SKM-1 treated with dmso at 0.1 percent for 144 hours (cell line): ENCODE data around the gene CEACAM18.
A peak's percentile ranks its signal among the peaks of the same experiment; 100 is the strongest.
"Not testable (repeated sequence)": the region's sequence is repeated elsewhere in the genome, so short reads cannot be mapped to it uniquely, and the experiment has no call there.

Experiments used
- DNase-seq: peaks from one replicate; lab custom pipeline; 2025; ENCODE audit not compliant: unreplicated experiment; lab: John Stamatoyannopoulos, UW

CEACAM18 gene

GRCh38 chr19:51478381-51479234, at the start of gene CEACAM18:
Gene CEACAM18 (plus strand): TSS chr19:51478539.
- no peak for DNase-seq

DNA sequence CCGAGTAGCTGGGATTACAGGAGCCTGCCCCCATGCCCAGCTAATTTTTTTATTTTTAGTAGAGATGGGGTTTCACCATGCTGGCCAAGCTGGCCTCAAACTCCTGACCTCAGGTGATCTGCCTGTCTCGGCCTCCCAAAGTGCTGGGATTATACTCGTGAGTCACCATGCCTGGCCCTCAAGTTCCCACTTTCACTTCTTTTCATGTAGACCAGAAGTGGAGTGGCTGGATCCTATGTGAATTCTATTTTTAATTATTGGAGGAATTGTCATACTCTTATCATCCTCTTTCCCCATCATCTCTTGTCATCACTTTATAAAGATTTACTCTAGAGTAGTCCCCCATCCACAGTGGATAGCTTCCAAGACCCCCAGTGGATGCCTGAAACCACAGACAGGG, 48.1 kb upstream of the CEACAM18 start:
- no peak for DNase-seq

GRCh38 chr19:51431124-51431523, 47.2 kb upstream of the CEACAM18 start:
- peak; percentile 50 for DNase-seq

DNA sequence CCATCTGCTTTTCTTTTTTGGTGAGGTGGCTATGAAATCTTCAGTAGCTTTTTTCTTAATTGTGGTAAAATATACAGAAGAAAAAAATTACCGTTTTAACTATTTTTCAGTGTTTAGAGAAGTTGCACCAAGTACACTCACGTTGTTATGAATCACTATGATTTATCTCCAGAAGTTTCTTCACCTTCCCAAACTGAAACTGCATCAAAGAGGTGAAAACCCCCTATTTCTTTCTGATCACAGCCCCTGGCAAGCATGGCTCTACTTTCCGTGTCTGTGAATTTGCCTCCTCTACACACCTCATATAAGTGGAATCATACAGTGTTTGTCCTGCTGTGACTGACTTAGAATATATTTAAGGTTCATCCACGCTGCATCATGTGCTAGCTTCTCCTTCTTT, 45.3 kb upstream of the CEACAM18 start:
- no peak for DNase-seq

DNA sequence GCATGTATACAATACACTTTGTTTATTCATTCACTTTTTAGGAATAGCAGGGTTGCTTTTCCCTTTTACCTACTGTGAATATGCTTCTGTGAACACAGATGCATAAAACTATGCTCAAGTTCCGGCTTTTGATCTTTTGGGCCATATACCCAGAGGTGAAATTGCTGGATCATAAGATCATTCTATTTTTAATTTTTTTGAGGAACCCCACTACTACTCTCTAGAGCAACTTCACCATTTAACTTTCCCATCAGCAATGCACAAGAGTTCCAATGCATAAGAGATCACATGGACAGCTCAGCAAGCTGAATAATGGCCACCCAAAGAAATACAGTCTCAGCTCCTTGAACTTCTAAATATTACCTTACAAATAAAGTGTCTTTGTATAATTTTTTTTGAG, 43.9 kb upstream of the CEACAM18 start:
- no peak for DNase-seq

DNA sequence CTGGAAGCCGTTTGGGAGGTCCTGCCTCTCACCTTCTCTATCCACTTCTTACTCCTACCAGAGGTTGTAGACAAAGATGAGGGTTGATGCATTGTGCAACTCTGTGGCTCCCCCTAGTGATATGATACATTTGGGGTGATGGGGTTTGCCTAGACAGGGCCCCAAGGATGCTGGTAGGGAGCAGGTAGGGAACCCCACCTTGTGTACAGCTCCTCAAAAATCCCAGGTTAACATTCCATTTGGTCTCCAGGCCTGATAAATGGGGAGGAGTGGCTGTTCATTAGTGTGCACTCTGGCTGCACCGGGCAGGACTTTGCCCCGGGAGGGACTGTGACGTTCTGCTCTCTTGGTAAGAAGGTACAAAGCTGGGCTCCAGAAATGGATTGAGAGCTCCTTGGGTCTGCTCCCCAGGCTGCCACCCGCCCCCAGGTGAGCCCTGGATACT, 39.3 kb upstream of the CEACAM18 start:
- no peak for DNase-seq

GRCh38 chr19:51440052-51440451, 38.3 kb upstream of the CEACAM18 start:
- DNase-seq: no peak

GRCh38 chr19:51440846-51441409, 37.4 kb upstream of the CEACAM18 start:
- DNase-seq: no peak

GRCh38 chr19:51441410-51442390, 36.6 kb upstream of the CEACAM18 start:
- peak; percentile 14 for DNase-seq

DNA sequence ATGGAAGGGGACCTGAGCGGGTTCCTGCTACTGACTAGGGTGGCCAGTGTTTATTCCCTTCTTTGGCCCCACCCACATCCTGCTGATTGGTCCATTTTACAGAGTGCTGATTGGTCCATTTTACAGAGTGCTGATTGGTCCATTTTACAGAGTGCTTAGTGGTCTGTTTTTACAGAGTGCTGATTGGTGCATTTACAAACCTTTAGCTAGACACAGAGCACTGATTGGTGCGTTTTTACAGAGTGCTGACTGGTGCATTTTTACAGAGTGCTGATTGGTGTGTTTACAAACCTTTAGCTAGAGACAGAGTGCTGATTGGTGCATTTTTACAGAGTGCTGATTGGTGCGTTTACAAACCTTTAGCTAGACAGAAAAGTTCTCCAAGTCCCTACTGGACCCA, 30.8 kb upstream of the CEACAM18 start:
- DNase-seq: not testable (repeated sequence)

GRCh38 chr19:51448011-51448410, 30.3 kb upstream of the CEACAM18 start:
- DNase-seq: no peak

DNA sequence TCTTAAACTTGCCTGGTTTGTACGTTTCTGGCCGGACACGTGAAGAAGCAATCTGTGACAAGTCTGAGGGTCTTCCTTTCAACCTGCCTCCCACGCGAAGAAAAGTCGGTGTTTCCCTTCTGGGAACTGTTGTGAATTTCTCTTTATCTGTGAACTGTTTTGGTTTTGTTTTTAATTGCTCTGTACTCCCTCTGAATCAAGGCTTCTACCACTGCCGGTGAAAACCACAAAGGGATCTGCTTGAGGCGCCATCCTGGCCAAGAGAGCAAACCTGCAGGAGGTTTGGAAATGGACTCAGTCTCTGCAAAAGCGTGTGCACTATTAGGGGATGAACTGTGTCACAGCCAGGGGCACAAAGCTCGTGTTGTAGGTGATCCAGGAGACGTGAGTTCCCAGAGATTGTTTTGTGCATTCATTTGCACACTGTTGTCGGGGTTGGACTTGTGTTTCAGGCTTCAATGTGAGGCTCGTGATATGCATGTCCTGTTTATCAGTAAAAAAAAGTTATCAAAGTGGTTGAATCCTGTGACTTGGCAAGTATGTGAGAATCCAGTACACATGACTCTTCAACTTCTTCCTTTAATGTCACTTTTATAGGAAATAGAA, 29.8 kb upstream of the CEACAM18 start:
- no peak for DNase-seq

DNA sequence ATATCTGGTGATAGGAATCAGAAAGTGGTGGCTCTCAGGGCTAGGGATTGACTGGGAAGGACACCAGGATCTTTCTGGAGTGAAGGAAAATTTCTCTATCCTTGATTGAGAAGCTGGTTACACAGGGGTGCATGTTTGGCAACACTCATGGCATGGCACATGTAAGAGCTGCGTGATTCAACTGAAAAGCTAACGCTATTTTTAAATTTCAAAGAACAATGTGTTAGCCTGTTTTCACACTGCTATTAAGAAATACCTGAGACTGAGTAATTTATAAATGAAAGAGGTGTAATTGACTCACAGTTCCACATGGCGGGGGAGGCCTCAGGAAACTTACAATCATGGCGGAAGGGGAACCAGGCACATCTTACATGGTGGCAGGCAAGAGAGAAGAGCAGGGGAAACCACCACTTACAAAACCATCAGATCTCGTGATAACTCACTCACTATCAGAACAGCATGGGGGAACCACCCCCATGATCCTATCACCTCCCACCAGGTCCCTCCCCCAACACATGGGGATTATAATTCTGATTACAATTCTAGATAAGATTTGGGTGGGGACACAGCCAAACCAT, 27.5 kb upstream of the CEACAM18 start:
- DNase-seq: no peak

DNA sequence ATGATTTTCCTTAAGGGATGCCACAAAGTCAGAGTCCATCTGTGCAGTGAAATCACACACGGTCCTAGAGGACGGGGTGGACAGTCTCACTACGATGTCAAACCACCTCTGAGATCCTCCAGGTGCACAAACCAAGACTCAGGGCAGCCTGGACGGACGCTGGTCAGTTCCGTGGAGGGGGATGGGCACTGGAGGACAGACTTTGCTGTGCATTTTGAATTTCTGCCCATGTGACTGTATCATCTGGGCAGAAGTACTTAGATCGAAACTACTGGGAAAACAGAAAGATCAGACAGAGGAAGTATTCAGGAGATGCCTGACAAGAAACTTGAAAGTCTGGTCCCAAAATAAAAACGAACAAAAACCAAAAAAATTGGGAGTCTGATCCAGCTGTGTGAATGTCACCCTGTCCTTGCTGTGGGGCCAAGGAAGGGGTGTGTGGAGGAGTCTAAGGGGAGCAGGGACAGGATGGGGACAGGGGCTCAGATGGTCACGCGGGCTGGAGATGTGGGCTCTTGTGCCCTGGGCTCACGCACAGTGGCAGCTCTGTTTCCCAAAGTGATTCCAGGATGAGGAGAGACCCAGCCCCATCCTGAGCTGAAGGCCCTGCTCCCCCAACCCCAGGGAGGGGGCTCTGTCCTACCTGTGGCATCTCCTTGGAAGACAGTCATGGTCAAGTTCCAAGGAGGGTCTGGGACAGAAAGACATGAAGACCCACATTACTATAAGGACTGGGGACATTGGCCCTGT, 21.6 kb upstream of the CEACAM18 start:
- DNase-seq: no peak

- DNase-seq: no peak
Observed at GRCh38 chr19:51457351-51458013, 20.9 kb upstream of the CEACAM18 start.

DNA sequence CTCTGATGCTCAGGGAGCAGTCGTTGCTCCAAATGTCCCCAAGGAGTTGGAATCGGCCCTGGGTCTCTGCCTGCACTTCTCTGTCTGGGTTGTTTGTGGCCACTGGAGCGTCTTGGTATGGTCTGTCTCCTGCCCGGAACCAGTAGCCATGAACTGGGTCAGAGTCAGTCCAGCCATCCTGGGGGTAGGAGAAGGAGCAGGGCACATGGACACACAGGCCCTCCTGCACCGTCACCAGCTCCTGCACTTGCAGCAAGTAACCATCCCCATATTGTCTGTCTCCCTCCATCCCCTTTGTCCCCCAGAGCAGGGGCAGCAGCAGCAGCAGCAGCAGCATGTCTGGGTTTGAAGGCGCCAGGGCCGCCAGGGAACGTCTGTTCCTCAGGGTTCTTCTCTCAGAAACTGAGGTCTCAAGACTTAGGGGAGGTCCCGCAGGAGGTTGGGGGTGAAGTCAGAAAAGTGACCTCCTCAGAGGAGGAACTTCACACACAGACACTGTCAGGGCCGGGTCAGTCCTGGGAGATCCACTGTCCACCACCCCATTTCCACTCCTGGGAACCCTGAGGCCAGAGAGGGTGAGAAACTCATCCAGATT, 20.2 kb upstream of the CEACAM18 start, which contains the start of gene SIGLEC8:
TSS of gene SIGLEC8 (minus strand) at position 404 of the 595 bp plus-strand sequence. CDS start at position 337, 67 bp downstream.
- DNase-seq: no peak

DNA sequence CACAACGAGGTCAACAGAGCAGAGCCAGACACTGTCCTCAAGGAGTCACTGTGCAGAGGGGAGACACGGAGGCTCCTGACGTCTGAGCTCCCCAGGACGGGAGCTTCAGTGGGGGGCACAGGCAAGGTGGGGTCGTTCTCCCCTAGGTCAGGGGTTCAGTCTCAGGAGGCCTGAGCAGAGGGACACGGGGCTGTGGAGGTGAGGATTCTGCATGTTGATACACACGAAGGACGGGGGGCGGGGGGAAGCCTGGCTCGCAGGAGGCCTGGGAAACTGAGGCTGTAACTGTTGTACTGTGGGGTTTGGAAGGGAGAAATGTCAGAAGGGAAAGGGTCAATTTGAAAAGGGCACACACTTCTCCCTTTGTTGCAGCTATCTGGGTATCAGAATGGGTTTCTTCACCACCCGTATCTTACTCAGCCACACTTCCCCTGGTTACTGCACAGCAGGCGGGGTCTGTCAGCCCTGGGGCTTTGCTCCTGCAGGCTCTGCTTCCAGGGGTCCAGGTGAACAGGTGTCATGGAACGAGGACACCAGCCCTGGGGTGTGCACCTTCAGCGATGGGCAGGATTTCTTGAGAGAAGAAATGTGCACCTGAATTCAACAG, 19.3 kb upstream of the CEACAM18 start:
- no peak for DNase-seq
